SK-N-MC (cell line): Measurements from ENCODE around the gene ANKLE2.

ENCODE experiments used
- EZH2 ChIP-seq: fragments of 200-600 bp; sonication (generic); IDR thresholded peaks from one replicate; pipeline ENCODE4 v1.6.1; 2017; ENCODE audit warnings: antibody characterized with exemption
- FOXP2 ChIP-seq: optimal IDR thresholded peaks from 2 replicates; pipeline ENCODE3; 2011; ENCODE audit warnings: mild to moderate bottlenecking, moderate library complexity; ENCODE audit not compliant: insufficient read depth; ENCODE audit errors: extremely low read length, control extremely low read depth
- POLR2AphosphoS5 ChIP-seq: IDR thresholded peaks from 2 replicates; pipeline ENCODE4 v1.6.1; 2012; ENCODE audit warnings: mild to moderate bottlenecking, low read depth, low read length, borderline replicate concordance

DNA sequence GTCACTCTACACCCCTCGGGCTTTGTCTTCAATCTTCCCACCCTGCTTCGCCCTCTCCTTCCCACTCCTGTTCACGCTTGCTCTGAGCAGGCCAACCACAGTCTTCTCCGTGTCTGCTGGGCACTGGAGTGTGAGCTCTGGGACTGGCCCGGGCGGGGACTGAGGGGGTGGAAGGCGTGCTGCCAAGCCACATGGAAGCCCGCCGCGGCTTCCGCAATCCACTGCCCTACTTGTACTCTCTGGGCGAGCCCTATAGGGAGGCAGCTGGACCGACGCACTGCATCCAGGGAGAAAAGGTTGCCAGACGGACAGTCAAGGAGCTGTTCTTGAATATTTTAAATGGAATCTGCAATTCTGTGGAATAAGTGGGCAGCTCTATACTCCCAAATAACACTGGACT is 42.3 kb upstream of the ANKLE2 start:
- no peak for TF ChIP-seq POLR2AphosphoS5
- no peak for TF ChIP-seq EZH2
- TF ChIP-seq FOXP2, result no peak
